ENCODE results near the gene INTS7. TPM values are rescaled to one million over a fixed set of nuclear protein-coding genes. Genes with fewer than 3 reads are reported as not detected.
"Not testable (repeated sequence)": the region's sequence is repeated elsewhere in the genome, so short reads cannot be mapped to it uniquely, and the experiment has no call there.

The INTS7 gene
- total RNA-seq, 1 donor from 2014 or later = 22.5 TPM

GRCh38 chr1:212035835-212036605 lies 663 bp upstream of the INTS7 start:
- no peak for DNase-seq

- DNase-seq = no peak
These were observed 738 bp downstream of the INTS7 start for GRCh38 chr1:212034516-212035122.

GRCh38 chr1:212030936-212031528 lies 4.3 kb downstream of the INTS7 start:
- DNase-seq = no peak

- DNase-seq = not testable (repeated sequence)
These were observed 7.6 kb downstream of the INTS7 start for GRCh38 chr1:212027727-212028126.

- no peak for DNase-seq
These were observed 10.7 kb downstream of the INTS7 start for GRCh38 chr1:212024469-212025149.

- DNase-seq = not testable (repeated sequence)
These were observed 12.4 kb downstream of the INTS7 start for GRCh38 chr1:212022908-212023307.

GRCh38 chr1:212021563-212021962 lies 13.8 kb downstream of the INTS7 start:
- no peak for DNase-seq

GRCh38 chr1:212020975-212021374 lies 14.4 kb downstream of the INTS7 start:
- DNase-seq = no peak

- DNase-seq = no peak
These were observed 21.7 kb downstream of the INTS7 start for GRCh38 chr1:212013672-212014071.

GRCh38 chr1:212012034-212012740 lies 23.2 kb downstream of the INTS7 start:
- peak; percentile 77 for DNase-seq

- no peak for DNase-seq
These were observed 25.4 kb downstream of the INTS7 start for GRCh38 chr1:212010004-212010403.

GRCh38 chr1:212009561-212009960 lies 25.8 kb downstream of the INTS7 start:
- no peak for DNase-seq

GRCh38 chr1:212007886-212008285 lies 27.5 kb downstream of the INTS7 start:
- DNase-seq = no peak

- DNase-seq = no peak
These were observed 28.2 kb downstream of the INTS7 start for GRCh38 chr1:212007178-212007577.

GRCh38 chr1:212004895-212005608 lies 30.3 kb downstream of the INTS7 start:
- DNase-seq = no peak

- no peak for DNase-seq
These were observed 32.8 kb downstream of the INTS7 start for GRCh38 chr1:212002536-212002935.

GRCh38 chr1:211997426-211997825 lies 37.9 kb downstream of the INTS7 start:
- not testable (repeated sequence) for DNase-seq

- DNase-seq = no peak
These were observed 43.7 kb downstream of the INTS7 start for GRCh38 chr1:211991695-211992094.

GRCh38 chr1:211986628-211987254 lies 48.6 kb downstream of the INTS7 start:
- DNase-seq = no peak

- no peak for DNase-seq
These were observed 49.6 kb downstream of the INTS7 start for GRCh38 chr1:211985556-211986264.

Data from tongue (tissue), 2 donors.